A673 (cell line): ENCODE measurements around the gene FAM43B. TPM values are rescaled to one million over a fixed set of nuclear protein-coding genes. Genes with fewer than 3 reads are reported as not detected.
A peak's percentile ranks its signal among the peaks of the same experiment; 100 is the strongest.
"Not testable (repeated sequence)": the region's sequence is repeated elsewhere in the genome, so short reads cannot be mapped to it uniquely, and the experiment has no call there.

Source experiments
- BruUV-seq: library from RNA; stranded (reverse); fragments of 400-500 nt; replicated peaks from 2 replicates; lab custom pipeline; 2021; lab: Mats Ljungman, UMichigan
- CTCF ChIA-PET: fragments of 300-600 bp; sonication (Branson Sonifier 250); formaldehyde crosslinking; loops from one replicate; lab custom pipeline; 2022; ENCODE audit warnings: antibody characterized with exemption; lab: Charles Lee
- POLR2A ChIA-PET: fragments of 300-600 bp; sonication (Branson Sonifier 250); formaldehyde crosslinking; loops from one replicate; lab custom pipeline; 2022; ENCODE audit warnings: antibody characterized with exemption; ENCODE audit not compliant: low non-redundant PET; lab: Charles Lee
- DNase-seq: peaks from one replicate; pipeline ENCODE4 v3.0.0-alpha.2; 2015; ENCODE audit warnings: low spot score
- H3K27ac ChIP-seq: fragments of 200-600 bp; sonication (generic); 2 replicates; pipeline ENCODE4 v1.5.1; 2016; ENCODE audit warnings: mixed run types, low read depth, mild to moderate bottlenecking, mixed read lengths, antibody characterized with exemption, low read length; ENCODE audit not compliant: poor library complexity, severe bottlenecking
- H3K27me3 ChIP-seq: fragments of 200-600 bp; sonication (generic); replicated peaks from 2 replicates; pipeline ENCODE4 v1.6.1; 2017; ENCODE audit warnings: mixed run types, low read depth, mild to moderate bottlenecking, mixed read lengths, antibody characterized with exemption, low read length; ENCODE audit not compliant: insufficient read depth, poor library complexity
- H3K36me3 ChIP-seq: fragments of 200-600 bp; sonication (generic); 2 replicates; pipeline ENCODE4 v1.6.1; 2016; ENCODE audit warnings: mixed run types, mild to moderate bottlenecking, mixed read lengths, antibody characterized with exemption, low read length; ENCODE audit not compliant: insufficient read depth, poor library complexity, severe bottlenecking
- H3K4me1 ChIP-seq: fragments of 200-600 bp; sonication (generic); 2 replicates; pipeline ENCODE4 v1.6.1; 2017; ENCODE audit warnings: mixed run types, mild to moderate bottlenecking, mixed read lengths, antibody characterized with exemption, low read length; ENCODE audit not compliant: insufficient read depth, poor library complexity, severe bottlenecking
- H3K4me3 ChIP-seq: fragments of 200-600 bp; sonication (generic); 2 replicates; pipeline ENCODE4 v1.5.1; 2016; ENCODE audit warnings: low read depth, mixed run types, mild to moderate bottlenecking, mixed read lengths, low read length; ENCODE audit not compliant: poor library complexity, severe bottlenecking
- H3K9me3 ChIP-seq: fragments of 200-600 bp; sonication (generic); 2 replicates; pipeline ENCODE4 v1.6.1; 2016; ENCODE audit warnings: mixed run types, low read depth, mild to moderate bottlenecking, mixed read lengths, antibody characterized with exemption, low read length; ENCODE audit not compliant: poor library complexity, severe bottlenecking
- EZH2 ChIP-seq: fragments of 200-600 bp; sonication (generic); IDR thresholded peaks from 2 replicates; pipeline ENCODE4 v1.6.1; 2017; ENCODE audit warnings: borderline replicate concordance, low read depth, mild to moderate bottlenecking, mixed read lengths, antibody characterized with exemption, low read length; ENCODE audit not compliant: poor library complexity, severe bottlenecking
- intact Hi-C: fragments of 100-400 bp; cut with micrococcal nuclease; formaldehyde crosslinking; loops from one replicate; pipeline ENCODE4 v1.10.0; 2022; ENCODE audit not compliant: unreplicated experiment
- total RNA-seq: library from RNA; stranded (reverse); gene quantifications from 2 replicates; pipeline ENCODE4 v1.2.3, GENCODE V29; 2021
- TF ChIP-seq, protein P1 (sequence below): fragments of 300-800, 200-600 bp; sonication (generic); conservative IDR thresholded peaks from 2 replicates; pipeline ENCODE4 v1.5.1; 2017; ENCODE audit warnings: low read depth, mild to moderate bottlenecking, antibody characterized with exemption, low read length, moderate library complexity, mixed read lengths

FAM43B gene
- total RNA-seq, 1 experiment from 2014 or later: not detected

DNA sequence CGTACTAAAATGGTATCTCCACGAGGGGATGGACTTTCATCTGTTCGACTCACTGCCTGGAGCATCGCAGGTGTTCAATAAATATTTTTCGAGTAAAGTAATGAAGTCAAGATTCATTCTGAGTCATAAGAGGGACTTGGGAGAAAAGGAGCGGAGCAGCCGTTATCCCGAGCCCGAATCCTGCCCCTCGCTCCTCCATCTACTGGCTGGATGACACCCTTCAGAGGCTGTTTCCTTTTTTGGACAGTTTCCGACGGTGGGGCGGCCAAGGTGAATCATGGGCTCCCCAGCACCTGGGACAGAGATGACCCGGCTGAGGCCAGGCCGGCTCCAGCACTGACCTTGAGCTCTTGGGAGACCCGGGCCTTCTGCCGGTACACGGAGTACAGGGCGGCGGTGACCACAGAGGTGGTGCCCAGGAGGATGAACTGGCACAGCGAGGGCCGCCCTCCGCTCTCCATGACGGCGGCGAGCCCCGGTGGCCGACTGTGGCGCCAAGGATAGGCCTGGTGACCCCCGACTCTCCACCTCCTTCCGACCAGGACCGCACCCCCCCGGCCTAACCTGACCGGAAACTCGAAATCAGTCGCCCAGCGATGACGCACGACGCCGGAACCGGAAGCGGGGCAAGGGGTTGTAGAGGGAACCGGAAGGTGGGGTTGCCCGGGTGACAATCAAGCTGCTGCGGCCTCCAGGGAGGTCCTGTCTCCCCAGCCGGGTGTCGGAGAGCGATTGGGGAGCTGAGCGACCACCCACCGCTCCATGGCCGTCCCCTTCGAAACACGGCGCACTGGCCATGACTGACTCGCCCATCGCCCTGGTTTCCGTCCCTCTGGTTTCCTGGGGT, 44.6 kb upstream of the FAM43B start, which contains the start of gene MUL1:
MUL1 (minus strand) TSS at position 588 of the 847 bp plus-strand sequence; CDS start at position 461, 127 bp downstream.
- H3K27ac ChIP-seq: peak within 1 kb of the TSS; percentile 73
- DNase-seq: peak; percentile 94
- H3K4me1 ChIP-seq: peaks cover 13% of the 10 kb centered on the region
- no peaks in the 10 kb centered on the region for H3K36me3 ChIP-seq
- no peak for TF ChIP-seq EZH2
- TF ChIP-seq, protein P1, sequence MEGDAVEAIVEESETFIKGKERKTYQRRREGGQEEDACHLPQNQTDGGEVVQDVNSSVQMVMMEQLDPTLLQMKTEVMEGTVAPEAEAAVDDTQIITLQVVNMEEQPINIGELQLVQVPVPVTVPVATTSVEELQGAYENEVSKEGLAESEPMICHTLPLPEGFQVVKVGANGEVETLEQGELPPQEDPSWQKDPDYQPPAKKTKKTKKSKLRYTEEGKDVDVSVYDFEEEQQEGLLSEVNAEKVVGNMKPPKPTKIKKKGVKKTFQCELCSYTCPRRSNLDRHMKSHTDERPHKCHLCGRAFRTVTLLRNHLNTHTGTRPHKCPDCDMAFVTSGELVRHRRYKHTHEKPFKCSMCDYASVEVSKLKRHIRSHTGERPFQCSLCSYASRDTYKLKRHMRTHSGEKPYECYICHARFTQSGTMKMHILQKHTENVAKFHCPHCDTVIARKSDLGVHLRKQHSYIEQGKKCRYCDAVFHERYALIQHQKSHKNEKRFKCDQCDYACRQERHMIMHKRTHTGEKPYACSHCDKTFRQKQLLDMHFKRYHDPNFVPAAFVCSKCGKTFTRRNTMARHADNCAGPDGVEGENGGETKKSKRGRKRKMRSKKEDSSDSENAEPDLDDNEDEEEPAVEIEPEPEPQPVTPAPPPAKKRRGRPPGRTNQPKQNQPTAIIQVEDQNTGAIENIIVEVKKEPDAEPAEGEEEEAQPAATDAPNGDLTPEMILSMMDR: no peak
- H3K4me3 ChIP-seq: peak within 1 kb of the TSS; percentile 84
- CTCF ChIA-PET: no interaction called here
- BruUV-seq: TSS peak; percentile 70
- POLR2A ChIA-PET: interaction anchor here (0.6 kb wide), 1 partner anchor 749 kb away, joined by 10 read pairs; no protein-coding TSS in a partner anchor
- H3K27me3 ChIP-seq: no peaks in the 10 kb centered on the region
- intact Hi-C loops: no loop called here
- no peaks in the 10 kb centered on the region for H3K9me3 ChIP-seq

DNA sequence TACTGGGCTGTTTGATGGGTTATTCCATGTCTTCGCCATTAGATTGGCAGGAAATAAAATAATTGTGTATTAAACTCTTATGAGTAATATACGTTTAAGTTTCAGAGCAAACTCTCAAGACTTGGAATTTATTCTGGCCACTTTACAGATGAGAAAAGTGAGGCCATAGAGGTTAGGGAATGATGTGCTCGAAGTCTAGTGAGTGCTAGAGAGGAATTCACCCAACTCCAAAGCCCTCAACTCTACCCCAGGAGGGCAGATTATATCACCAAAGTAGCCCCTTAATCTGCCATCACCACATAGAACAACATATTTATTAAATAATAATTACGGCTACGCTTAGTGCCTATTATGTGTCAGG, 44.0 kb upstream of the FAM43B start:
- H3K27ac ChIP-seq: peak overlapping the region; percentile 73
- no peak for DNase-seq
- H3K4me1 ChIP-seq: peaks cover 13% of the 10 kb centered on the region
- no peaks in the 10 kb centered on the region for H3K36me3 ChIP-seq
- CTCF ChIA-PET: no interaction called here
- H3K4me3 ChIP-seq: peak overlapping the region; percentile 84
- TF ChIP-seq, protein P1: no peak
- no peak for TF ChIP-seq EZH2
- POLR2A ChIA-PET: interaction anchor here (0.6 kb wide), 1 partner anchor 750 kb away, joined by 10 read pairs; no protein-coding TSS in a partner anchor
- H3K27me3 ChIP-seq: no peaks in the 10 kb centered on the region
- no peaks in the 10 kb centered on the region for H3K9me3 ChIP-seq
- BruUV-seq: TSS peak; percentile 91
- intact Hi-C loops: no loop called here

DNA sequence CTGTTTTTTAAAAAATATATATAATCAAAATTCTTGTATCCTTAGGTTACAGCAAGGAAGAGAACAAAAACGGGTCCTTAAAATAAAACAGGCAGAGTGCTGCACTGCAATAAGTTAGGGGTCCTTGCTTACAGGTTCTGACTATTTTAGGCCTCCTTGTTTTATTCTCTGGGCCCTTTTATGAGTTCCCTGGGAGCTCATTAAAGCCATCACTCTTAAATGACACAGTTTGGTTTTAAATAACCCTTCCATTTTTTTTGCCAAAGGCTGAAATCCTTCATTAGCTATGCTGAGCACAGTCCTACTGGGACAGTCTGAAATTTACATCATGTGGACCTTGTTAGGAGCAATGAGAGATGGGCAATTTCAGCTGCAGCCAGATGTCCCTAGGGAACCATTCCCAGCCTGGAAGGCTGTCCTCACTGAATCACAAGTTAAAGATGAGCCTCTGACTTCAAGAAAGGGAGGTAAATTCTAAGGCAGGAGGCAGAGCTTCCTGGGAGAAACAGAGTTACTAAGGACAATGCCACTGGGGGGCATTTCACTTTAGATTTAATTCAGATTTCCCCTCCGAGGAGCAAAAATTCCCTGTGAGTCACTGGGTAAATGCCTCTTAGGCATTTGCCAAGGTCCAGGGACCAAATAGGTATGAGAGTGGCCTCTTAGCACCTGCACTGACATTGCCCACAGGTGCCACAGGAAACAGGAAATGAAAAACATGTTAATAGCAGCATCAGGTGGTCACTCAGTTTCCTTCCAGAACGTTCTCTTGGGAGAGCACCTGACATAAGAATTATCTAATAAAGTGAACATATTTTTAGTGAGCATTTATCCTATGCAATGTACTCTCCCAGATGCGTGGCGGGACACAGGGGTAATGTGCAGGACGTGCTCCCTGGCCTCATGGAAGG, 40.6 kb upstream of the FAM43B start:
- Histone ChIP-seq H3K4me1 (peaks cover 12% of the 10 kb centered on the region), H3K27me3 (no peaks in the 10 kb centered on the region), H3K4me3 (no peak overlapping the region), H3K36me3 (no peaks in the 10 kb centered on the region), H3K9me3 (no peaks in the 10 kb centered on the region), H3K27ac (no peak overlapping the region)
- no peak for TF ChIP-seq EZH2
- CTCF ChIA-PET: interaction anchor here (0.6 kb wide), 2 partner anchors 72 to 413 kb away, joined by 4 read pairs; no protein-coding TSS in a partner anchor
- POLR2A ChIA-PET: interaction anchor here (0.5 kb wide), 1 partner anchor 78 kb away, joined by 4 read pairs; no protein-coding TSS in a partner anchor
- no TSS peak for BruUV-seq
- intact Hi-C loops: no loop called here
- DNase-seq: peak; percentile 52

DNA sequence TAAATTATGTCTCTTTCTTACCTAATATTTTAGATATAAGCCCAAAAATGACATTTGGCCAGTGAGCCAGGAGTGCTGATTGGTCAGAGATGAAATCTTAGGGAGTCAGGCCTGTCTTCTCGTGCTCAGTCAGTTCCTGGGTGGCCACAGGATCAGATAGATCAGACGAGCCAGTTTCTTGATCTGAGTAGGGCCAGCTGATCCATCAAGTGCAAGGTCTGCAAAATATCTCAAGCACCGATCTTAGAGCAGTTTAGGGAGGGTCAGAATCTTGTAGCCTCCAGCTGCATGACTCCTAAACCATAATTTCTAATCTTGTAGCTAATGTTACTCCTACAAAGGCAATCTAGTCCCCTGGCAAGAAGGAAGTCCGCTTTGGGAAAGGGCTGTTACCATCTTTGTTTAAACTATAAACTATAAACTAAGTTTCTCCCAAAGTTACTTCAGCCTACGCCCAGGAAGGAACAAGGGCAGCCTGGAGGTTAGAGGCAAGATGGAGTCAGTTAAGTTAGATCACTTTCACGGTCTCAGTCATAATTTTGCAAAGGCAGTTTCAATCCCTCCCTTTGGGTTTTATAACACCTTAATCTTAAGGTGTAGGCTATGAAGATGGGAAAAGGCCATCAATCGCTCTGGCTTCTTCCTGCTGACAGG, 32.6 kb upstream of the FAM43B start:
- DNase-seq, intact Hi-C loops, H3K27me3 ChIP-seq, H3K27ac ChIP-seq, H3K9me3 ChIP-seq, BruUV-seq, POLR2A ChIA-PET, H3K4me3 ChIP-seq, CTCF ChIA-PET, H3K36me3 ChIP-seq, H3K4me1 ChIP-seq: not testable (repeated sequence)
